Uterus (tissue), 4 donors: ENCODE data around the gene WFDC13. TPM values are rescaled to one million over a fixed set of nuclear protein-coding genes. Genes with fewer than 3 reads are reported as not detected.

ENCODE experiments used
- DNase-seq, 2 donors: peaks; one replicate each; pipeline ENCODE4 v3.0.0-alpha.2; 2019 to 2020
- H3K27ac ChIP-seq, 2 donors: fragments of 200-600 bp; sonication (generic); 1 replicate in 1 of 2; 2 replicates in 1 of 2; pipeline ENCODE4 v1.5.1; 2016 to 2018
- H3K27me3 ChIP-seq, 2 donors: fragments of 200-600 bp; sonication (generic); one replicate each; pipeline ENCODE4 v1.5.1; 2018 to 2019; ENCODE audit warnings: control low read depth in 1 of 2
- H3K36me3 ChIP-seq, 2 donors: fragments of 200-600 bp; sonication (generic); one replicate each; pipeline ENCODE4 v1.5.1; 2019; ENCODE audit warnings: control low read depth in 1 of 2
- H3K4me1 ChIP-seq, 2 donors: fragments of 200-600 bp; sonication (generic); one replicate each; pipeline ENCODE4 v1.5.1; 2018 to 2019; ENCODE audit warnings: control low read depth in 1 of 2
- H3K4me3 ChIP-seq, 2 donors: fragments of 200-600 bp; sonication (generic); 1 replicate in 1 of 2; 2 replicates in 1 of 2; pipeline ENCODE4 v1.5.1; 2018 to 2019; ENCODE audit warnings: mild to moderate bottlenecking in 1 of 2
- H3K9me3 ChIP-seq, 2 donors: fragments of 200-600 bp; sonication (generic); one replicate each; pipeline ENCODE4 v1.5.1; 2019; ENCODE audit warnings: control low read depth in 1 of 2
- CTCF ChIP-seq, 4 experiments: fragments of 200-600 bp in 2 of 4; fragments of 450-650 bp in 2 of 4; sonication (generic) in 2 of 4; IDR thresholded peaks; one replicate each; pipeline ENCODE4 v1.5.1; 2016 to 2019; ENCODE audit warnings: antibody characterized with exemption in 4 of 4, mild to moderate bottlenecking in 2 of 4, moderate library complexity in 1 of 4
- POLR2A ChIP-seq, 2 donors: fragments of 450-650 bp; IDR thresholded peaks; one replicate each; pipeline ENCODE4 v1.6.1; 2016; ENCODE audit warnings: antibody characterized with exemption in 2 of 2, mild to moderate bottlenecking in 1 of 2, moderate library complexity in 1 of 2
- intact Hi-C: fragments of 100-400 bp; cut with DNase I; formaldehyde crosslinking; loops from one replicate; pipeline ENCODE4 v1.15.1; 2023; ENCODE audit warnings: low total_unique reads
- total RNA-seq, 4 donors: library from RNA; depleted of rRNA in 3 of 4; stranded (reverse); fragments of >200 nt in 3 of 4; gene quantifications; one replicate each; pipeline versions ENCODE4 v1.1.0 to v1.2.4, GENCODE V29; 2014 to 2023
- donor health status: DM: yes; HTN: yes; CAD: no.

WFDC13 gene
- total RNA-seq, 4 donors from 2014 or later: not detected

- no peak overlapping the region for H3K4me3 ChIP-seq
- no peaks in the 10 kb centered on the region for H3K4me1 ChIP-seq
- no peaks in the 10 kb centered on the region for H3K27me3 ChIP-seq
- DNase-seq: no peak
- TF ChIP-seq CTCF (IDR thresholded peaks at IDR 0.05): no peak
- TF ChIP-seq POLR2A (IDR thresholded peaks at IDR 0.05): no peak
- H3K9me3 ChIP-seq: no peaks in the 10 kb centered on the region
- intact Hi-C loops: no loop called here
- no peak overlapping the region for H3K27ac ChIP-seq
- H3K36me3 ChIP-seq: no peaks in the 10 kb centered on the region
Observed at GRCh38 chr20:45725134-45725533, 23.3 kb downstream of the WFDC13 start.

GRCh38 chr20:45727044-45727443, 25.2 kb downstream of the WFDC13 start:
- TF ChIP-seq CTCF (IDR thresholded peaks at IDR 0.05) (no peak), POLR2A (IDR thresholded peaks at IDR 0.05) (no peak)
- no peaks in the 10 kb centered on the region for H3K36me3 ChIP-seq
- DNase-seq: no peak
- no peaks in the 10 kb centered on the region for H3K27me3 ChIP-seq
- H3K27ac ChIP-seq: no peak overlapping the region
- no peaks in the 10 kb centered on the region for H3K4me1 ChIP-seq
- intact Hi-C loops: no loop called here
- H3K4me3 ChIP-seq: no peak overlapping the region
- no peaks in the 10 kb centered on the region for H3K9me3 ChIP-seq

- intact Hi-C loops: no loop called here
- Histone ChIP-seq H3K4me1 (no peaks in the 10 kb centered on the region), H3K27me3 (no peaks in the 10 kb centered on the region), H3K36me3 (no peaks in the 10 kb centered on the region), H3K9me3 (no peaks in the 10 kb centered on the region), H3K4me3 (no peak overlapping the region), H3K27ac (no peak overlapping the region)
- no peak for DNase-seq
- no peak for TF ChIP-seq POLR2A (IDR thresholded peaks at IDR 0.05)
- no peak for TF ChIP-seq CTCF (IDR thresholded peaks at IDR 0.05)
Observed at GRCh38 chr20:45732199-45732598, 30.4 kb downstream of the WFDC13 start.

- intact Hi-C loops: no loop called here
- no peak overlapping the region for H3K27ac ChIP-seq
- H3K4me1 ChIP-seq: no peaks in the 10 kb centered on the region
- H3K27me3 ChIP-seq: no peaks in the 10 kb centered on the region
- no peaks in the 10 kb centered on the region for H3K36me3 ChIP-seq
- no peak for TF ChIP-seq POLR2A (IDR thresholded peaks at IDR 0.05)
- no peak for TF ChIP-seq CTCF (IDR thresholded peaks at IDR 0.05)
- no peak overlapping the region for H3K4me3 ChIP-seq
- DNase-seq: no peak
- no peaks in the 10 kb centered on the region for H3K9me3 ChIP-seq
Observed at GRCh38 chr20:45735552-45735951, 33.7 kb downstream of the WFDC13 start.

- Histone ChIP-seq H3K27ac (no peak overlapping the region), H3K4me3 (no peak overlapping the region), H3K9me3 (no peaks in the 10 kb centered on the region), H3K27me3 (no peaks in the 10 kb centered on the region), H3K4me1 (no peaks in the 10 kb centered on the region), H3K36me3 (no peaks in the 10 kb centered on the region)
- intact Hi-C loops: no loop called here
- no peak for TF ChIP-seq CTCF (IDR thresholded peaks at IDR 0.05)
- DNase-seq: no peak
Observed at GRCh38 chr20:45735988-45736387, 34.1 kb downstream of the WFDC13 start.
